ENCODE measurements around the gene HID1. TPM values are rescaled to one million over a fixed set of nuclear protein-coding genes. Genes with fewer than 3 reads are reported as not detected.

Gene HID1
- total RNA-seq, 3 donors from 2014 or later, result 29.9 to 56.9 (median 47.4) TPM

DNA sequence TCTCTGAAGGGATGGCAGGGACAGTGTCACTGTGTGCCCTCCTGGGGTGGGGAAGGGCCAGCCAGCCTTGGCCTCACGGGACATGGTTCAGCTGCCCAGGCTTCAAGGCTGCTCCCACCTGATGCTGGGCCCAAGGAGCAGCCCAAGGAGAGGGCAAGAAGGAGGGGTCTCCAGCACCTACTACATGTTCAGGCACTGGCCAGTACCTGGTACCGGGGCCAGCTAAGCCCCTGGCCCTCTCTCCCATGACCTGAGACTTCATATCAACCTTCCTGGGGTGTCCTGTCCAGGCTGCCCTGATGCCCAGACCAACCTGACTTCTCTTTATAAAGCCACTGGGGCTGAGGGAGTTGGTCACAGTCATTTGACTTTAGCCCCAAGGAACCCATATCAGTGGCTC is 50.8 kb downstream of the HID1 start:
- intact Hi-C loops (cut with DNase I, micrococcal nuclease), result no loop called here
- Histone ChIP-seq H3K4me1 (ENCODE audit: low read depth) (peaks cover 11% of the 10 kb centered on the region), H3K9me3 (no peaks in the 10 kb centered on the region), H3K4me3 (no peak overlapping the region), H3K36me3 (ENCODE audit: low read depth) (no peaks in the 10 kb centered on the region)
- ATAC-seq (no peak), DNase-seq (no peak)
- TF ChIP-seq, protein P1, sequence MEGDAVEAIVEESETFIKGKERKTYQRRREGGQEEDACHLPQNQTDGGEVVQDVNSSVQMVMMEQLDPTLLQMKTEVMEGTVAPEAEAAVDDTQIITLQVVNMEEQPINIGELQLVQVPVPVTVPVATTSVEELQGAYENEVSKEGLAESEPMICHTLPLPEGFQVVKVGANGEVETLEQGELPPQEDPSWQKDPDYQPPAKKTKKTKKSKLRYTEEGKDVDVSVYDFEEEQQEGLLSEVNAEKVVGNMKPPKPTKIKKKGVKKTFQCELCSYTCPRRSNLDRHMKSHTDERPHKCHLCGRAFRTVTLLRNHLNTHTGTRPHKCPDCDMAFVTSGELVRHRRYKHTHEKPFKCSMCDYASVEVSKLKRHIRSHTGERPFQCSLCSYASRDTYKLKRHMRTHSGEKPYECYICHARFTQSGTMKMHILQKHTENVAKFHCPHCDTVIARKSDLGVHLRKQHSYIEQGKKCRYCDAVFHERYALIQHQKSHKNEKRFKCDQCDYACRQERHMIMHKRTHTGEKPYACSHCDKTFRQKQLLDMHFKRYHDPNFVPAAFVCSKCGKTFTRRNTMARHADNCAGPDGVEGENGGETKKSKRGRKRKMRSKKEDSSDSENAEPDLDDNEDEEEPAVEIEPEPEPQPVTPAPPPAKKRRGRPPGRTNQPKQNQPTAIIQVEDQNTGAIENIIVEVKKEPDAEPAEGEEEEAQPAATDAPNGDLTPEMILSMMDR (IDR thresholded peaks at IDR 0.05), result no peak

DNA sequence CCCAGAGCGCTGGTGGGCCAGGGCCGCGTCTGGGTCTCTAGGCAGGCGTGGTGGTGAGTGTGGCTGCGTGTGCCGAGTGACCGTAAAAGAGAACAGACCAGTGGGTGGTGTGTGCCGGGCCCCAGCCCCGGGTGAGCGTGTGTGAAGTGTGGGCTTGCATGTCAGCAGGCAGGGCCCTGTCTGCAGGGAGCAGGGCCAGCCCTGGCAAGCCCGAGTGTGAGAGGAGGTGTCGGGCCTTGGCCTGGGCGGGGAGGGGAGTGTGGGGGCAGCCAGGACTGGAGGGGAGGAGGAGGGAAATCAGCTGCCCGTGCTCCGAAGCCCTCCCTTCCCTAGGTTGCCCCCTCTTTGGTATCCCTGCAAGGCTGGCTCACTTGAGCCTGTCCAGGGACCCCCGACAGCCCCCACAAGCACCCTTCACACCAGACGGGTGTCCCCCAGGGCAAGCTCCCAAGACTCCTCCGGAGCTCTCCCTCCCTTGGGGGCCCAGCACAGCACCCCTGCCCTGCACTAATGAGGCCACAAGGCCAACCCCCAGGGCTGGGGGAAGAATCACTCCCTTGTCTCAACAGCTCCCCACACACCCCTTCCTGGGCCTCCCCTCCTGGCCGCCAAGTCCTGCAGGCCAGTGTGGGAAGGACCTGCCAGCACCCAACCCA is 51.4 kb downstream of the HID1 start:
- DNase-seq (no peak), ATAC-seq (no peak)
- intact Hi-C loops (cut with DNase I, micrococcal nuclease), result no loop called here
- Histone ChIP-seq H3K9me3 (no peaks in the 10 kb centered on the region), H3K36me3 (ENCODE audit: low read depth) (no peaks in the 10 kb centered on the region), H3K4me3 (no peak overlapping the region), H3K4me1 (ENCODE audit: low read depth) (peaks cover 11% of the 10 kb centered on the region)
- TF ChIP-seq, protein P1 (IDR thresholded peaks at IDR 0.05), result no peak

DNA sequence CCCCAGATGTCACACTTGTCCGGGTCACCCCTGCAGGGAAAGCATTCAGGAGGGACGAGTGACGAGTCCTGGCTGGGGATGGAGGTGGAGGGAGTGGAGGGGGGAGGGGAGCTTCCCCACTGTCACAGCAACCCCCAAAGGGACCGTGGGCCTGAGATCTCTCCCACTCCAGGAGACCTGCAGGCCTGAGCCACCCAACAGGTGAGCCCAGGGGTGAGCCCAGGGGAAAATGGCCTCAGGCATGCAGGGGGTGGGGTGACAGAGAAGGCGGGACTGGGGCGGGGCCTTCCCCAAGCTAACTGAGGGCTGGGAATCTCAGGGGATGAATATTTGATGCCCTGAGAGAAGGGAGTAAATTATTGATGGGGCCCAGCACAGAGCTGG is 51.9 kb downstream of the HID1 start:
- TF ChIP-seq, protein P1 (IDR thresholded peaks at IDR 0.05), result no peak
- H3K9me3 ChIP-seq, result no peaks in the 10 kb centered on the region
- peaks cover 11% of the 10 kb centered on the region for H3K4me1 ChIP-seq (ENCODE audit: low read depth)
- no peaks in the 10 kb centered on the region for H3K36me3 ChIP-seq (ENCODE audit: low read depth)
- no peak for DNase-seq
- ATAC-seq, result no peak
- intact Hi-C loops (cut with DNase I, micrococcal nuclease), result no loop called here
- H3K4me3 ChIP-seq, result no peak overlapping the region

DNA sequence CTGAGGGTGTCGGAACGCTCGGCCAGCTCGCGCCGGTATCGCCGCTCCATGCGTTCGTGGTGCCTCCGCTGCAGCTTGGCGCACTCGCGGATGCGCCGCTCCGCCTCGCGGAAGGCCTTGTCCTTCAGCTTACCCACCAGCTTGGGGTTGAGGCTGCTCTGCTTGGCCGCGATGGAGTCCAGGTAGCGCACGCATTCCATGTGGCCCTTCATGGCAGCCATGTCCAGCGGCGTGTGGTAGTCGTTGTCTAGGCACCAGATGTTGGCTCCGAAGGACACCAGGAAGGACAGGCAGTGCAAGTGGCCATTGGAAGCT is 52.3 kb downstream of the HID1 start:
- intact Hi-C loops (cut with DNase I, micrococcal nuclease), result no loop called here
- no peak for ATAC-seq
- no peak overlapping the region for H3K4me3 ChIP-seq
- H3K9me3 ChIP-seq, result no peaks in the 10 kb centered on the region
- no peaks in the 10 kb centered on the region for H3K36me3 ChIP-seq (ENCODE audit: low read depth)
- peaks cover 11% of the 10 kb centered on the region for H3K4me1 ChIP-seq (ENCODE audit: low read depth)
- DNase-seq, result no peak
- TF ChIP-seq, protein P1 (IDR thresholded peaks at IDR 0.05), result no peak

DNA sequence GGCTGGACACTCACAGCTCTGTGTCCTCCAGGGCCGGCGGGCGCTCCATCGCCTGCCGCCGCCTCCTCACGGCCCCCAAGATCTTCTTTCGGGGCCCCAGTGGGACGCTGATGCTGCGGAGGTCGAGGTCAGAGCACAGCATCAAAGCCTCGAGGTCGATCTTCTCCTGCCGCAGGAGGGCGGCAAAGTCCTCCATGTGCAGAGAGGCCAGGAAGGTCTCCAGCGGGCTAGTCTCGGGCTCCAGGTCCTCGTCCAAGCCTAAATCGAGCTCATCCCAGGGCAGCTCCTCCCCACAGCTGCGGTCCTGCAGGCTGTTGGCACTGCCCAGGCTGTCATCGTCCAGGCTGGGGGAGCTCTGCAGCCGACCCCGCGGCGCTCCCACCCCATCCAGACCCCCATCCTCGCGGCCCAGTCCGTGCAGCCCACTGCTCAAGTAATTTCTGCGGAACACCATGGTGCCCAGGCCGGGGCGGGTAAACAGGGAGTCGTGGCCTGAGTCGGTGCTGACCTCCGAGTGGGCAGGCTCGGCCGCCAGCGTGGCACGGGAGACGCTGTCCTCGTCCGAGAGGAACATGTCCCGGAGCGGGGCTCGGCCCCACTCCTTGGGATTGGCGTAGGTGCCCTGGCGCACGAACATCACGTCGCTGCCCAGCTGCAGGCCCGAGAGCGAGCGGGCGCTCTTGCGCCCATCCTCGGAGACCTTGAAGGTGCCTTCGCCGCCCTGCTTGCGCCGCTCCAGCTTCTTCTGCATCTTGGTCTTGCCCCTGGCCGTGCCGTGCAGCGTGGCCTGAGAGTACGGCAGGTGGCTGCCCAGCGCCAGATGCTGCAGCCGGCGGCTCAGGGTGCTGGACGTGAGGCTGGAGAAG is 52.9 kb downstream of the HID1 start:
- ATAC-seq (no peak), DNase-seq (peak in 2 of 3 donors; percentile 24 to 43)
- H3K36me3 ChIP-seq (ENCODE audit: low read depth), result no peaks in the 10 kb centered on the region
- TF ChIP-seq, protein P1 (IDR thresholded peaks at IDR 0.05), result no peak
- H3K4me1 ChIP-seq (ENCODE audit: low read depth), result peaks cover 11% of the 10 kb centered on the region
- no peak overlapping the region for H3K4me3 ChIP-seq
- H3K9me3 ChIP-seq, result no peaks in the 10 kb centered on the region
- intact Hi-C loops (cut with DNase I, micrococcal nuclease), result no loop called here

Data from mucosa of descending colon (tissue), 3 donors.